Suprapubic skin (tissue), 4 donors: Measurements from ENCODE around the gene MTIF3. TPM values are rescaled to one million over a fixed set of nuclear protein-coding genes. Genes with fewer than 3 reads are reported as not detected.
A peak's percentile ranks its signal among the peaks of the same experiment; 100 is the strongest.
"Not testable (repeated sequence)": the region's sequence is repeated elsewhere in the genome, so short reads cannot be mapped to it uniquely, and the experiment has no call there.

Source experiments
- DNase-seq, 2 donors: peaks; one replicate each; pipeline ENCODE4 v3.0.0-alpha.2; 2019; ENCODE audit warnings: low spot score in 2 of 2
- H3K27ac ChIP-seq: fragments of 200-600 bp; sonication (generic); one replicate; pipeline ENCODE4 v1.5.1; 2019
- H3K27me3 ChIP-seq: fragments of 200-600 bp; sonication (generic); one replicate; pipeline ENCODE4 v1.5.1; 2019
- H3K36me3 ChIP-seq: fragments of 200-600 bp; sonication (generic); one replicate; pipeline ENCODE4 v1.5.1; 2019
- H3K4me1 ChIP-seq: fragments of 200-600 bp; sonication (generic); one replicate; pipeline ENCODE4 v1.5.1; 2019
- H3K4me3 ChIP-seq: fragments of 200-600 bp; sonication (generic); one replicate; pipeline ENCODE4 v1.5.1; 2019; ENCODE audit warnings: mild to moderate bottlenecking
- H3K9me3 ChIP-seq: fragments of 200-600 bp; sonication (generic); one replicate; pipeline ENCODE4 v1.5.1; 2019
- CTCF ChIP-seq, 2 donors: fragments of 200-600 bp in 1 of 2; fragments of 450-650 bp in 1 of 2; sonication (generic) in 1 of 2; IDR thresholded peaks; one replicate each; pipeline ENCODE4 v1.5.1; 2016 to 2019; ENCODE audit warnings: antibody characterized with exemption in 2 of 2, mild to moderate bottlenecking in 1 of 2, moderate library complexity in 1 of 2
- EP300 ChIP-seq: sonication (generic); formaldehyde crosslinking; IDR thresholded peaks from one replicate; pipeline ENCODE4 v1.6.1; 2017; ENCODE audit warnings: antibody characterized with exemption
- POLR2A ChIP-seq, 2 donors: fragments of 450-650 bp; IDR thresholded peaks; one replicate each; pipeline ENCODE4 v1.6.1; 2017; ENCODE audit warnings: antibody characterized with exemption in 2 of 2, mild to moderate bottlenecking in 2 of 2, moderate library complexity in 2 of 2
- POLR2AphosphoS5 ChIP-seq, 3 donors: sonication (generic); formaldehyde crosslinking; IDR thresholded peaks; one replicate each; pipeline ENCODE4 v1.6.1; 2017; ENCODE audit warnings: antibody characterized with exemption in 3 of 3
- WGBS: methylation state at CpG from one replicate; pipeline ENCODE4 v1.1.5; 2018; 5-methylcytosine and 5-hydroxymethylcytosine counted together
- total RNA-seq, 4 donors: library from RNA; depleted of rRNA; stranded (reverse); fragments of >200 nt; gene quantifications; one replicate each; pipeline ENCODE4 v1.1.0, GENCODE V29; 2016

Gene MTIF3
- total RNA-seq, 4 donors from 2014 or later, result 42.1 to 66.9 (median 48.0) TPM

GRCh38 chr13:27404680-27405079 lies 45.7 kb downstream of the MTIF3 start:
- WGBS, result 94% methylated on average over 17 of the region's 17 CpGs
- Histone ChIP-seq H3K27ac (no peak overlapping the region), H3K4me3 (no peak overlapping the region), H3K9me3 (no peaks in the 10 kb centered on the region), H3K27me3 (no peaks in the 10 kb centered on the region), H3K36me3 (no peaks in the 10 kb centered on the region), H3K4me1 (peaks cover 21% of the 10 kb centered on the region)
- no peak for TF ChIP-seq POLR2A (IDR thresholded peaks at IDR 0.05)
- no peak for TF ChIP-seq POLR2AphosphoS5 (IDR thresholded peaks at IDR 0.05)
- no peak for TF ChIP-seq CTCF (IDR thresholded peaks at IDR 0.05)
- no peak for TF ChIP-seq EP300
- no peak for DNase-seq

GRCh38 chr13:27403727-27404385 lies 46.5 kb downstream of the MTIF3 start:
- Histone ChIP-seq H3K36me3 (no peaks in the 10 kb centered on the region), H3K27me3 (no peaks in the 10 kb centered on the region), H3K4me1 (peaks cover 21% of the 10 kb centered on the region), H3K9me3 (no peaks in the 10 kb centered on the region), H3K27ac (peak overlapping the region; percentile 27), H3K4me3 (no peak overlapping the region)
- TF ChIP-seq CTCF (IDR thresholded peaks at IDR 0.05) (no peak), POLR2AphosphoS5 (IDR thresholded peaks at IDR 0.05) (no peak), EP300 (no peak), POLR2A (IDR thresholded peaks at IDR 0.05) (no peak)
- DNase-seq, result no peak
- 74% methylated on average over 10 of the region's 10 CpGs for WGBS

DNA sequence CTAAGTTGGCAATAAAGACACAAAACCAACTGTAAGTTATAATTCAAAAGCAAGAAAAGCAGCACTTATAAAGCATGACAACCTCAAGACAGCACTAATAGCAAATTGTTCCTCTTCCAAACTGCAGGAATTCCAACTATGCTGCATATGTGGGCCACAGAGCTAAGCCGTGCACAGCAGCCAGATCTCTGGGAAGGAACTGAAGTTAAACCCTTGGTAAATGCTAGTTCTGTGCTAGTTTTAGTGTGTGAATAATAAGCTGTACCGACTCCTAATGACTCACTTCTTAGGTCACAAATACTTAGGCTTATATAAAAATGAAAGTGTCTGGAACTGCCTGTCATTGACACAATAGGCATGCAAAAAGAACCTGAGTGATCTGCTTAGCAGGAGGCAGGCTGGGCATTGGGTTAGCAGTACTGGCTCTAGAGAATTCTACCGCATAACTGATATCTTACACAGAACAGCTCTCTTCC lies 47.1 kb downstream of the MTIF3 start:
- Histone ChIP-seq H3K27me3 (no peaks in the 10 kb centered on the region), H3K4me3 (no peak overlapping the region), H3K4me1 (peaks cover 21% of the 10 kb centered on the region), H3K9me3 (no peaks in the 10 kb centered on the region), H3K27ac (peak overlapping the region; percentile 27), H3K36me3 (no peaks in the 10 kb centered on the region)
- DNase-seq, result no peak
- WGBS, result 23% methylated on average over 3 of the region's 3 CpGs
- no peak for TF ChIP-seq EP300
- no peak for TF ChIP-seq POLR2A (IDR thresholded peaks at IDR 0.05)
- no peak for TF ChIP-seq CTCF (IDR thresholded peaks at IDR 0.05)
- no peak for TF ChIP-seq POLR2AphosphoS5 (IDR thresholded peaks at IDR 0.05)

DNA sequence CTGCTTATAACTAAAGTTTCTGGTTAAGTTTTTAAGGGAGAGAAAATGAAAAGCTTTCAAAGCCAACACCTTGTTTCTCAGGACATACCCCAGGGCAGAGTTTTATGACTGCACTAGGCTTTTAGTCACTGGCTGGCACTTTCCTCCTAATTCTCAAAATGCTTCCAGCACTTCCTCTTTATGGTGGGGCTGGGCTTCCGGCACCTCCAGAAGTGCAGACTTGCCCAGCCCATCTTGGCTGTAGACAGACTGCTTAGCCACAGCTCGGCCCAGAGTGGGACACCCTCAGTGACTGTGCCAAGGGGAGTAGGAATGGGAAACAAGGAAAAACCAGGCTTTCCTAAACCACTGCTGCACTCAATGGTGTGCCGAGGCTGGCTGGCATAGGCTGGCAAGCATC lies 49.2 kb downstream of the MTIF3 start:
- Histone ChIP-seq H3K4me1 (peaks cover 21% of the 10 kb centered on the region), H3K36me3 (no peaks in the 10 kb centered on the region), H3K27me3 (peaks cover under 1% of the 10 kb centered on the region), H3K4me3 (no peak overlapping the region), H3K27ac (no peak overlapping the region), H3K9me3 (no peaks in the 10 kb centered on the region)
- no peak for TF ChIP-seq CTCF (IDR thresholded peaks at IDR 0.05)
- TF ChIP-seq EP300, result no peak
- TF ChIP-seq POLR2AphosphoS5 (IDR thresholded peaks at IDR 0.05), result no peak
- DNase-seq, result no peak
- WGBS, result 11% methylated on average over 3 of the region's 3 CpGs

DNA sequence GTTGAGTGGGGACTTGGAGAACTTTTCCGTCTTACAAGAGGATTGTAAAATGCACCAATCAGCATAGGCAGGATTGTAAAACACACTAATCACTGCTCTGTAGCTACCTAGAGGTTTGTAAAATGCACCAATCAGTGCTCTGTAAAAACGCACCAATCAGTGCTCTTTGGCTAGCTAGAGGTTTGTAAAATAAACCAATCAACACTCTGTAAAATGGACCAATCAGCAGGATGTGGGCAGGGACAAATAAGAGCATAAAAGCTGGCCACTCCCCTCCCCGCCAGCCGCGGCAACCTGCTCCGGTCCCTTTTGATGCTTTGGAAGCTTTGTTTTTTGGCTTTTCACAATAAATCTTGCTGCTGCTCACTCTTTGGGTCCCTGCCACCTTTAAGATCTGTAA lies 50.0 kb downstream of the MTIF3 start:
- WGBS, result 77% methylated on average over 6 of the region's 6 CpGs
- not testable (repeated sequence) for H3K27me3 ChIP-seq, H3K4me3 ChIP-seq

DNA sequence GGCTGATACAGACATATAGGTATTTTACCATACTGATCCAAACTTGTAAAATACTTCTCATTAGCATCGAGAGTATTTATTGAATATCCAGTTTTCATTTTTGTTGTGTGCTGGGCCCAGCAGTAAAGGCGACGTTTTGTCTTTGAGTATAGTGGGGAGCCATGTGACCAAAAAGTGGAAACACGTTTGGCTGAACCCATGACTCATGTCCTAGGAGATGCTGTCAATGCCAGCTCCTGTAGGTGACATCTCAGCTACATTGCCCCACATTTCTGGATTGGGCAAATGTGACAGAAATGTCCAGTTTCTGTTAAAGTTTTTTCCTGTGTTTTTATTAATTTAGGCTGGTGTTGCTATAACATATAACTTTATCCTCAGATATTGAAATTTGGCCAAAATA lies 52.0 kb downstream of the MTIF3 start:
- peaks cover 13% of the 10 kb centered on the region for H3K4me1 ChIP-seq
- H3K4me3 ChIP-seq, result no peak overlapping the region
- H3K9me3 ChIP-seq, result no peaks in the 10 kb centered on the region
- H3K36me3 ChIP-seq, result no peaks in the 10 kb centered on the region
- DNase-seq, result no peak
- peaks cover 10% of the 10 kb centered on the region for H3K27me3 ChIP-seq
- TF ChIP-seq CTCF (IDR thresholded peaks at IDR 0.05), result no peak
- no peak for TF ChIP-seq POLR2A (IDR thresholded peaks at IDR 0.05)
- TF ChIP-seq POLR2AphosphoS5 (IDR thresholded peaks at IDR 0.05), result no peak
- no peak for TF ChIP-seq EP300
- WGBS, result 67% methylated on average over 4 of the region's 4 CpGs
- no peak overlapping the region for H3K27ac ChIP-seq

More for the DNA sequence above, 50.0 kb downstream of the MTIF3 start:
- peaks cover 21% of the 10 kb centered on the region for H3K4me1 ChIP-seq
- not testable (repeated sequence) for H3K9me3 ChIP-seq, H3K27ac ChIP-seq, H3K36me3 ChIP-seq, DNase-seq
